HG03432 (cell line): ENCODE measurements around the gene HES2.
"Not testable (repeated sequence)": the region's sequence is repeated elsewhere in the genome, so short reads cannot be mapped to it uniquely, and the experiment has no call there.

Source experiments
- ATAC-seq: cut with Tn5 transposase; IDR thresholded peaks from one replicate; pipeline ENCODE4 v1.9.1; 2021; ENCODE audit warnings: mild to moderate bottlenecking, moderate library complexity; ENCODE audit not compliant: unreplicated experiment

HES2 gene

DNA sequence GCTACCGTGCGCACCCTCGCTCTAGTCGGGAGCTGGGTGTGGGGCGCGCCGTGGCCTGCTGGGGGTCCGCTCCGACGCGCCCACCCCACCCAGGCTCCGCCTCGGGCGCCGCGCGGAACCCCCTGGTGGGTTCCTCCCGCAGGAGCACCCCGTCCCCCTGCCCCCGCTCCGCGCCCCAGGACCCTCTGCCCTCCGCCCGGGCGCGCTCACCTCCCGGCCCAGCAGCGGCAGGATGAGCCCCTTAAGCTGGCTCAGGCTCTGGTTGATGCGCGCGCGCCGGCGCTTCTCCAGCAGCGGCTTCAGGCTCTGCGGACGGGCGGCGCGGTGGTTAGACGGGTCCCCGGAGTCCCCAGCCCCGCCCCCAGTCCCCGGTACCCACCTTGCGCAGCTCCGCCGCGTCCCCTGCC is 319 bp downstream of the HES2 start:
- no peak for ATAC-seq

DNA sequence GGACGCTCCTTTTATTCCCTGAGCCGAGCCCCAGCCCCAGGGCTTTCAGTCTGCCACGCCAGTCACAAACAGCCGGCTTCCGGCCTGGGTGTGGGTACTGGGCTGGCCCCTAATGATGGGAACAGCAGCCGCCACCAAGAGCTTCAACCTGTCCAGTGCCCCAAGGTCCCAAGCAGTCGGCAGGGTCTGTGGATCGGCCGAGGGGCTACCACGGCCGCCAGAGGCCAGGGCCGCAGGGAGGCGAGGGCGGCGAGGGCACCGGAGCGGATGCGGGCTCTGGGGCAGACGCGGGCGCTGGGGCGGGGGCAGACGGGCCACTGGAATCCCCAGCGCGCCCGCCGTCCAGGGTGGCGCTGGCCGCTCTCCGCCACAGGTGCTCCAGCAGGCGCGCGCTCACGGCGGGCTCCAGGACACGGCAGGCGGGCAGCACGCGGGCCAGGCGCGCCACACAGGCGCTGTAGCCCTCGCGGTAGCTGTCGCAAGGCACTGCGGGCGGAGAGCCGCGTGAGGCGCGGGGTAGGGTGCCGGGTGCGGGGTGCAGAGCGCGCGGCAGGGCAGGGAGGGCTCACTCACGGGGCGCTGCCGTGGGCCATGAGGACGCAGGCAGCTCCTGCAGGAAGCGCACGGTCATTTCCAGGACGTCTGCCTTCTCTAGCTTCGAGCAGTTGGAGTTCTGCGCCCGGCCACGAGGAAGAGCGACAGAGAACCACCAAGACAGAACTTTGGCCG is 887 bp downstream of the HES2 start:
- no peak for ATAC-seq

DNA sequence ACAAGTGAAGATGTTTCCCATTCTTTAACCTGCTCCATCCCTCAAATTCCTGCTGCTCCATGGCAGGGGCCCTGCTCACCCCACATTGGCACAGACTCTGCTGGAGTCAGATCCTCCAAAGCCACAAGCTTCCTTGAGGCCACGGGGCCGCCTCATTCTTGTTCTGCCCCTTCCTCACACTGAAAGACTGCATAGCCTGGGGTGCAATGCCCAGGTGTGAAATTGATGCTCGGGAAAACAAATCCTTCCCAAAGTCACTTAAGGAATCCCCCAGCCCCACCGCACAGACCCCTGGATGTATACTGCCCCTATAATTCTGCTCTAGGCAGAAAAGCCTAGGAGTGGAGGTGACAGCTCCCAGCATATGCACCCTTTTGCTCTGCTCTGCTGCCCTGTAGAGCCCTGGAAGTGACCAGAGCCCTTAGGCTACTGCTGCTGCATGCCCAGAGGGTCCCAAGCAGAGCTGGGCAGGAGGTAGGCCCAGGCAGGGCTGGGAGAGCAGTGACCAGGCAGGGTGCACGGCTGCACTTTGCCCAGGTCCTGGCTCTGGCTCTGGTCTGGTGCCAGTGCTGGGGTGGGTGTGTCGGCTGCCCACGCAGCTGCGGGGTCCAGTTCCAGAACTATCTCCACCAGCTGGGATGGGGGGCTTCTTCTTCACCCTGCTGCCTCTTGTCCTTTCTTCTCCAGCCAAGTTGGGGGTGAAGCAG is 1.6 kb downstream of the HES2 start:
- no peak for ATAC-seq

DNA sequence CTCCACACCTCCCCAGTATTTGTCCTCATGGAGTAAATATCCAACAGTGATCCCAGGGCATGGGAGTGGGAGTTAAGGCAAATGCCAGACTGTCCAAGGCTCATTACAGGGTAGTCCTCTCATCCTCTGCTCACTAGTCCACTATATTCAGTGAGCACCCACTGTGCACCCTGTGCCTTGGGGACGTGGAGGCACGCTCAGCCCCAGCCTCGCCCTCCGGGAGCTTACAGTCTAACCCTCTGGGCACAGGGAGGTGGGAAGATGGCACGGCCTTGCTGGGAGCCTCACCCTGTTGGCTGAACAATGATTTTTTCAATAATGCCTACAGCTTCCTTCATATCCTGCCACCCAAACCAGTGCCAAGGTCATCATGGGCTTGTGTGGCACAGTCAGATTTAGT is 2.8 kb downstream of the HES2 start:
- ATAC-seq, result no peak

DNA sequence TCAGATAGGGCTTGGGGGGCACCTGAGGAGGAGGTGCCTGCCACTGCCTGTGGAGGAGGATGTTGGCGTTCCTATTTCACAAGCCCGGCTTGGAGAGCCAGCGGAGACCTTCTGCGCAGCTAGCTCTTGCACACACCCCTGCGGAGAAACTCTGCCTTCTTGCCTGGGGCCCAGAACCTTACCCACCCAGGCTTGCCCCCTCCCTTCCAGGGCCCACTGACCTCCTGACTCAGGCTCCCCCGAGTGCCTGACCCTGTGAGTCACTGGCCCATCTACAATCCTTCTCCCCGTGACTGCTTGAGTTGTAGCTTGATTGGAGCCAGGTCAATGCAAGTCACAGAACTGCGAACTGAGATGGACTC is 3.4 kb downstream of the HES2 start:
- no peak for ATAC-seq

DNA sequence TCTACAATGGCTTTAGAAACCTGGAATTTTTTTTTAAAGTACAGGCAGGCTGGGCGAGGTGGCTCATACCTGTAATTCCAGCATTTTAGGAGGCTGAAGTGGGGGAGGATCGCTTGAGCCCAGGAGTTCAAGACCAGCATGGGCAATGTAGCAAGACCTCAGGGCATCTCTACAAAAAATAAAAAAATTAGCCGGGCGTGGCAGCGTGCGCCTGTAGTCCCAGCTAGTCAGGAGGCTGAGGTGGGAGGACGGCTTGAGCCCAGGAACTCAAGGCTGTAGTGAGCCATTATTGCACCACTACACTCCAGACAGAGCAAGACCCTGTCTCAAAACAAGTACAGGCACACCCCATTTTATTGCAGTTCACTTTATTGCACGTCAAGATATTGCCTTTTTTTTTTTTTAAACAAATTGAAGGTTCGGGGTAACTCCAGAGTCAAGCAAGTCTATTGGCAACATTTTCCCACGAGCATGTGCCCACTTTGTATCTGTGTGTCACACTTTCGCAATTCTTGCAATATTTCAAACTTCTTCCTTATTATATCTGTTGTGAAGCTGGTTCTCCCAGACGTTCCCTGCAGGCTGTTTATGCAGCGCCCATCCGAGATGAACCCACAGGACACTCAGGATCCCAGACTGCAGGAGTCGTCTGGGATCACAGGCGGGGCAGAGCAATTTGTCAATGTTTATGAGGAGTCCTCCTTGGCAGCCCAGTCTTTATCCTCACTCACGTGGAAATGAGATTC is 4.7 kb downstream of the HES2 start:
- no peak for ATAC-seq

DNA sequence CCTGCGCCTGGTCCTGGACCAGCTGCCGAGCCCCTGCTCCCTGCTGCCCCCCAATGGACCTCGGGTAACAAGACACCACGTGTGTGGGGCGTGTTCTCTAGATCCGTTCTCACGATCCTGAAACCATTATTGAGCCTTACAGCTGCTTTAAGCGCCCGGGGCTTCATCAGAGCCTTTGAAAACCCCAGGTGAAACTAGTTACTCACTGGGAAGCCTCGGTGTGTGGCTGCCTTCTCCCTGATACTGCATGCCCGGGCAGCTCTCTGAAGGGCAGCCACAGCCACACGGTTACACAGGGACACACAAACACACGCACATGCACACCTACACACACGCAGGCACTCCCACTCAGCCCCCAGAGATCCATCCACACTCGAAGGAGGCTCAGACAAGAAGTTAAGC is 5.3 kb downstream of the HES2 start:
- peak; percentile 87 for ATAC-seq

DNA sequence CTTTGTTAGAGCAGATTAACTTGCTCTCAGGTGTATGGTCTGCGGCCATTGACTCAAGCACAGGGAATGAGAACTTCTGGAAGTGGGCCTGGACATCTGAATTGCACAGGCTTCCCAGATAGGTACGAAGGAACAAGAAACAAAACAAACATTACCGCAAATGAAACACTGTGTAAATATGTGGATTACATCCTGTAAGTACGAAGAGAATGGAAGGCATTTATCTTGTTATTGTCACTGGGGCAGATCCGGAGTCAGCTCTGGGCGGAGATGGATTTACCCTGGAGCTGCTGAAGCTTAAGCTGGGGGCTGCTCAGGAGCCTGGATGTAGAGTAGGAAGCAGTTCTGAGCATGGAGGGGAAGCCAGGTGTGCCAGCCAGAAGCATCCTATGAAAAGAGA is 6.8 kb downstream of the HES2 start:
- ATAC-seq, result no peak

DNA sequence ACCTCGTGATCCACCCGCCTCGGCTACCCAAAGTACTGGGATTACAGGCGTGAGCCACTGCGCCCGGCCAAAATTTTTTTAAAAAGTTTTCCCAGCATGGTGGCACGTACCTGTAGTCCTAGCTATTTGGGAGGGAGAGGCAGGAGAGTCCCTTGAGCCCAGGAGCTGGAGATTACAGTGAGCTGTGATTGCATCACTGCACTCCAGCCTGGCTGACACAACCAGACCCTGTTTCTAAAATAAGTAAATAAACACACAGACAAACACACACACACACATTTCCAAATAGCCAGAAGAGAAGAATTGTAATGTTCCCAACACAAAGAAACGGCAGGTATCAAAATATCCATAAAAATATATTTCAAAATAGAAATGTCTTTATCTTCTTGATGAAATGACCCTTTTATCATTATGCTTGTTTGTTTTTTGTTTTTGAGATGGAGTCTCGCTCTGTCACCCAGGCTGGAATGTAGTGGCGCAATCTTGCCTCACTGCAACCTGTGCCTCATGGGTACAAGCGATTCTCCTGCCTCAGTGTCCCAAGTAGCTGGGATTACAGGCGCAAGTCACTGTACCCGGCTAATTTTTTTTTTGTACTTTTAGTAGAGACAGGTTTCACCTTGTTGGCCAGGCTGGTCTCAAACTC is 9.3 kb downstream of the HES2 start:
- no peak for ATAC-seq

DNA sequence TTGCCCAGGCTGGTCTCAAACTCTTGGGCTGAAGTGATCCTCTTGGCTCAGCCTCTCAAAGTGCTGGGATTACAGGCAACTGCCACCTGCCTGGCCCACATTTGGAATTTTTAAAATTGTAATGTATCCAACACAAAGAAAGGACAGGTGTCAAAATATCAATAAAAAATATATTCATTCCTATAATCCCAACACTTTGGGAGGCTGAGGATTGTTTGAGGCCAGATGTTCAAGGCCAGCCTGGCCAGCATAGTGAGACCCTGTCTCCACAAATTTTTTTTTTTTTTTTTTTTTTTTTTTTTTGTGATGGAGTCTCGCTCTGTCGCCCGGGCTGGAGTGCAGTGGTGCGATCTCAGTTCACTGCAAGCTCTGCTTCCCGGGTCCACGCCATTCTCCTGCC is 10.0 kb downstream of the HES2 start:
- no peak for ATAC-seq

DNA sequence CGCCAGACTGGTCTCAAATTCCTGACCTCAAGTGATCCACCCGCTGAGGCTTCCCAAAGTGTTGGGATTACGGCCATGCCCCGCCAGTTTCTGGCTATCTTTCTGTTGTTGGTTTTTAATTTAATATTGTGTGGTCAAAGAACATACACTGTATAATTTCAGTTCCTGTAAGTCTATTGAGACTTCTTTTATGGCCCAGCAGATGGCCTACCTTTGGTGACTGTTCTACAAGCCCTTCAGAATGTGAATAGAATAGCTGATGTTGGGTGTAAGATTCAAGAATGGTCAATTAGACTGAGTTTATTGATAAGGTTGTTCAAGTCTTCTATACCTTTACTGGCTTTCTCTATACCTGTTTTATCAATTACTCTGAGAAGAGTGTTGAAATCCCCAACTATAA is 10.7 kb downstream of the HES2 start:
- no peak for ATAC-seq

DNA sequence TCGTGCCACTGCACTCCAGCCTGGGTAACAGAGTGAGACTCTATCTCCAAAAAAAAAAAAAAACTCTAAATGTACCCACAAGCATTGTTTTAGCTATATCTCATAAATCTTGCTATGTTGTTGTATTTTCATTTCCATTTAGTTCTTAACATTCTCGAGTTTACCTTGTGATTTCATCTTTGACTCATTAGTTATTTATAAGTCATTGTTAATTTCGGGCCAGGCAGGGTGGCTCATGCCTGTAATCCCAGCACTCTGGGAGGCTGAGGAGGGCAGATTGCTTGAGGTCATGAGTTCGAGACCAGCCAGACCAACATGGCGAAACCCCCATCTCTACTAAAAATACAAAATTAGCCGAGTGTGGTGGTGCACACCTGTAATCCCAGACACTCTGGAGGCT is 11.7 kb downstream of the HES2 start:
- ATAC-seq, result no peak

DNA sequence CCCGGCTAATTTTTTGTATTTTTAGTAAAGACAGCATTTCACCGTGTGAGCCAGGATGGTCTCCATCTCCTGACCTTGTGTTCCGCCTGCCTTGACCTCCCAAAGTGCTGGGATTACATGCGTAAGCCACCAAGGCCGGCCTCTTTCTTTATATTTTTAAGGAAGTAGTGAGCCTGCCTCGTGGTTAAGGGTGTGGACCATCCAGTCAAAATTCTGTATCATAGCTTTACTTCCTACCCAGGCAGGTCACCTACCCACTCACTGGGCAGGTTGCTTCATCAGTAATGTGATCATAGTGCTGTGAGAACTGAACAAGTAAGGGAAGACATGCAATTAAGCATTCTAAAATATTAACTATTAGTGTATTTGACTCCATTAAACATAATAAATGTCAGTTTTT is 18.0 kb downstream of the HES2 start:
- no peak for ATAC-seq

DNA sequence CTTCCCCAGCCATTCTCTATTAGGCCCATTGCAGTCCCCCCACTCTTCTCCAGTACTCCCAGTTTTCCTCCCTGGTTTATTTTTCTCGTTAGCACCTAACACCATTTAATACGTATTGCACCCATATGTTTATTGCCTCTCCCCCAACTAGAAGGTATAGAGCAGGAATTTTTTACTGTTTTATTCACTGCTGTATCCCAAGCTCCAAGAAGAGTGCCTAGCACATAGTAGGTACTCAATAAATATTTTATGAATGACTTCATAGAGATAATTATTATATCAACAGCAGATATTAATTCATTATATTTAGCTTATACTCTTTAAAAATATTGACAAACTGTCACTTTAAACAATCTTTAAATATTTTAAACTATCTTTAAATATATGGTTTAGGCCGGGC is 20.4 kb downstream of the HES2 start:
- ATAC-seq, result no peak

DNA sequence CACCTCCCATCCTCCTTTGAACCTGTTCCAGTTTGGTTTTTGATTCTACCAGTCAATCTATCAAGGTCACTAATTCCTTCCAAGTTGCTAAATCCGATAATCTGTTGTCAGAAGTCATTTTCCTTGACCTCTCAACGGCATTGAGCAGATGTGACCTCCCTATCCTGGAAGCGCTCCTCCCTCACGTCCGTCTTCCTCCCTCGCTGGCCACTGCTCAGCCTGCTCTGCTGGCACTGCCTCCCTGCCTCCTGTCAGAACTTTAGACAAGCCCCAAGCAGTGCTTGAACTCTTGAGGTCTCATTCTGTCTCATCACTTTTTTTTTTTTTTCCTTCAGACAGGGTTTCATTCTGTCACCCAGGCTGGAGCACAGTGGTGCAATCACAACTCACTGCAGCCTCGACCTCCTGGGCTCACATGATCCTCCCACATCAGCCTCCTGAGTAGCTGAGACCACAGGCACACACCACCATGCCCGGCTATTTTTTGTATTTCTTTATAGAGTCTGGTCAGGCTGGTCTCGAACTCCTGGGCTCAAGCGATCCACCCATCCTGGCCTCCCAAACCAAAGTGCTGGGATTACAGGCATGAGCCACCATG is 21.8 kb downstream of the HES2 start:
- no peak for ATAC-seq

DNA sequence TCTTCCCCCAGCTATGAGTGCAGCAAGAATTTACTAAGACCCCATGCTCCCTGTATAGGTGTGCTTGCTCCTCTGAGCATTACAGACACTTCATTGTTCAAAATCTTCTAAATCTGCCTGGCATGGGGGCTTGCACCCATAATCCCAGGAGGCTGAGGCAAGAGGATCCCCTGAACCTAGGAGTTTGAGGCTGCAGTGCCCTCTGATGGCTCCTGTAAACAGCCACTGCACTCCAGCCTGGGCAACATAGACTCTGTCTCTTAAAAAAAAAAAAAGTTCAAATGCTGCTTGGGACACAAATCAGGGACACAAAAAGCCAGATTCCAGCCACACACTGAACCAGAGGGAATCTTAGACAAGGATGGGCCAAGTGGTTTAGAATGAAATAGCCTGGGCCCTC is 22.7 kb downstream of the HES2 start:
- no peak for ATAC-seq

DNA sequence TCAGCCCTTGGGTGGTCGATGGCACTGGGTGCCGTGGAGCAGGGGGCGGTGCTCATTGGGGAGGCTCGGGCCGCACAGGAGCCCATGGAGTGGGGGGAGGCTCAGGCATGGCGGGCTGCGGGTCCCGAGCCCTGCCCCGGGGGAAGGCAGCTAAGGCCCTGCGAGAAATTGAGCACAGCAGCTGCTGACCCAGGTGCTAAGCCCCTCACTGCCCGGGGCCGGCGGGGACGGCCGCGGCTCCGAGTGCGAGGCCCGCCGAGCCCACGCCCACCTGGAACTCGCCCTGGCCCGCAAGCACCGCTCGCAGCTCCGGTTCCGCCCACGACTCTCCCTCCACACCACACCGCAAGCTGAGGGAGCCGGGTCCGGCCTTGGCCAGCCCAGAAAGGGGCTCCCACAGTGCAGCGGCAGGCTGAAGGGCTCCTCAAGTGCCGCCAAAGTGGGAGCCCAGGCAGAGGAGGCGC is 23.9 kb downstream of the HES2 start:
- ATAC-seq, result not testable (repeated sequence)

DNA sequence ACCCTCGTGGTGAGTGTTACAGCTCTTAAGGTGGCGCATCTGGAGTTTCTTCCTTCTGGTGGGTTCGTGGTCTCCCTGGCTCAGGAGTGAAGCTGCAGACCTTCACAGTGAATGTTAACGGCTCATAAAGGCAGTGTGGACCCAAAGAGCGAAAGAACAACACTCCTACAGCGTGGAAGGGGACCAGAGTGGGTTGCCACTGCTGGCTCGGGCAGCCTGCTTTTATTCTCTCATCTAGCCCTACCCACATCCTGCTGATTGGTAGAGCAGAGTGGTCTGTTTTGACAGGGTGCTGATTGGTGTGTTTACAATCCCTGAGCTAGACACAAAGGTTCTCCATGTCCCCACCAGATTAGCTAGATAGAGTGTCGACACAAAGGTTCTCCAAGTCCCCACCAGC is 24.6 kb downstream of the HES2 start:
- ATAC-seq, result not testable (repeated sequence)

DNA sequence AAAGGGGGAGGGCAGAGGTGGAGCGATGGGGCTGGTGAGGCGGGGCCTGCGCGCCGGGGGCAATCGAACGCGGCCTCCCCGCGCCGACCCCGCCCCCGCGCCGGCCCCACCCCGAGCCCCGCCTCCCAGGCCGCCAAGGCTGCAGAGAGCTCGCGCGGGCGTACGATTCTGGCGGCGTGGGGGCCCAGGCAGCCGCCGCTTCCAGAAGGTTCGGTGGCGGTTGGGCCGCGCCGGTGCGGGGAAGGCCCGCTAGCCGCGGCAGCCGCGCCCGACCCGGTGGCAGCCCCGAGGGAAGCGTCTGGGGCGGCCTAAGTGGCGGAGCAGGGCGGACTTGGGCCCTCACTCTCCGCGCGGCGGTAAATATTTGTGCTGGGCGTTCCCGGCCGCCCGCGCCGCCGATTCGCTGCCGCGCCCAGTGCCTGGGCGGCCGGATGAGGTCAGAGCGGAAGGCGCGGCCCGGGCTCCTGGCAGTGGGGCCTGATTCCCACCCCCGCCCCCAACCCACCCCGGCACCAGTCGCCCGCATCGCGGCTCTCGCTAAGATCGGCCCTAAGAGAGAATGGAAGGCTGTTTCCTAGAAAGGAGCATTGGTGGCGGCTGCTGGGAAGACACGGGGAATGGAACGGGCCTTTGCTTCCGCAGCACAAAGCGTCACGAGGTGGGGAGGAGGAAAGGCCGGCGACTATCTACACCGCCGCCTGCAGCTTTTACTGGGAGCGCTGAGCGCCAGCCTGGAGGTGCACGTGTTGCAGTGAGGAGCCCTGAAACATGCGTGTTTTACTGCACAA is 26.1 kb downstream of the HES2 start, which contains the start of gene ACOT7:
Gene ACOT7, minus strand, starts transcription at position 368 of the 788 bp plus-strand sequence. CDS start 368 bp downstream, outside the sequence.
- peak; percentile 80 for ATAC-seq

DNA sequence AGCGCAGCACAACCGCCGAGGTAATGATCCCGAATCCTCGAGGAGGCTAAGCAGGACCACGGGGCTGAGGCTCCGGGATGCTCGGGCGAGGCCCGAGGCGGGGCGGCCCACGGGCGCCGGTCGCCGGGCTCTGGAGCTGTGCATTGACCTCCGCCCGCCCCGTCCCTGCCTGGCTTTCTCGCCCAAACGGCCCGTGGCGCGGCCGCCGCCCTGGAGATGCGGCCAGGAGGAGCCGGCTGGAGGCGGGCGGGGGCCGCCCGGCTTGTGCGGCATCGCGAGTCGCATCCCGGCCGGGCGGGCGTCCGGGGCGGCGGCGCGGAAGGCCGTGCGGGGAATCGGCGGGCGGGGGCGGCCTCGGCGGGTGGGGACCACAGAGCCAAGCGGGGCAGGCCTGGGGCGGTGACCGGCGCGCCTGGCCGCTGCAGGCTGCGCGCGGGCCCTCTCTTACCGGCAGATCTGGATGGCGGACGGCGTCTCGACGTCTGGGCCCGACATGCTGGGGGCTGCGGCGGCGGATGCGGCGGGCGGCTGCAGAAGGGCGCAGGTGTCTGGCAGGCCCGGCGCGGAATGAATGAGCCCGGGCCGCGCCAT is 26.8 kb downstream of the HES2 start:
- peak; percentile 12 for ATAC-seq
